ENCODE results near the gene GSTM3. TPM values are rescaled to one million over a fixed set of nuclear protein-coding genes. Genes with fewer than 3 reads are reported as not detected.

Gene GSTM3
- total and polyA plus RNA-seq, 5 experiments from 2014 or later = 10.7 to 96.3 (median 60.0) TPM

DNA sequence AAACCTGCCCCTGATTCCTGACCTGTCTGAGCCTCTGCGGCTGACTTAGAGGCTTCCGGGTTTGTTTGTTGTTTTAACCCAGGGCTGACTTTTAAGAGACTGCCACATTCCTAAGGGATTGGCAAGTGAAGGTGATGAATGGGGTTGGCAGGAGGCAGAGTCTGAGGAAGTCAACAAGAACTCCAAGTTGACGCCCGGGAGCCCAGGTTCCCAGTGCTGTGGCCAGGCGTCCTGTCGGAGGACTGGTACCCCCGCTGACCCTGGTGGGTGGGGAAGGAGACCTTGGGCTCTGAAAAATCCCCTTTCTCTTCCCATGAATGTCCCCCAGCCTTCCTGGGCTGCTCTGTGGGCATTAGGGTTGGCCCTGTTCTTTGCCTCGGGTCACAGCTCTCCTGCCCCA is 42.6 kb upstream of the GSTM3 start:
- peaks cover 0 to 11% (median 0%) of the 10 kb centered on the region in 9 donors for H3K9me3 Mint-ChIP-seq
- no peak for ATAC-seq
- peaks cover 0 to 8% (median 0%) of the 10 kb centered on the region in 3 donors for H3K36me3 Mint-ChIP-seq
- POLR2A ChIA-PET = no interaction called here
- H3K4me3 Mint-ChIP-seq = no peak overlapping the region
- H3K4me1 Mint-ChIP-seq = peaks cover 4 to 6% (median 5%) of the 10 kb centered on the region in 4 donors
- DNase-seq = no peak
- no peaks in the 10 kb centered on the region for H3K27me3 Mint-ChIP-seq
- no peak overlapping the region for H3K27ac Mint-ChIP-seq

DNA sequence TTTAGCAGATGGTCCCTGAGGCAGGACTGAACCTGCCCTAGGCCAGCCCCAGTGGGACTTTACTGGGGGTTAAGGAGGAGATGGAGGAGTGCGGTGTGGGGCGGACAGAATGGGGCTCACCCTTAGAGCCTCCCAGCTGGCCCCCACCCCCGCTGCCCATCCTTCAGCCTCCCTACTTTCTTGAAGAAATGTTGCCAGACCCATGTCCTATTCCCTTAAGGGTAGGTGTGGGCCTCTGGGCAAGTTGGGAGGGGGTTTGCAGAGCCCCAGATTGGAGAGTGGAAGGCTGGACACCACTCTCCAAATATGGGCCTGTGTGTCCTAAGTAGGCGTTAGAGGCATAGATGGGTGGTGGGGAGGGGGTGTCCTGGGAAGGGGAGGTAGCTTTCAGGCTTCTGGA is 42.1 kb upstream of the GSTM3 start:
- ATAC-seq (no peak), DNase-seq (no peak)
- Mint-ChIP-seq H3K9me3 (peaks cover 0 to 11% (median 0%) of the 10 kb centered on the region in 9 donors), H3K27ac (no peak overlapping the region), H3K4me1 (peaks cover 4 to 6% (median 5%) of the 10 kb centered on the region in 4 donors), H3K36me3 (peaks cover 0 to 8% (median 0%) of the 10 kb centered on the region in 3 donors), H3K27me3 (no peaks in the 10 kb centered on the region), H3K4me3 (no peak overlapping the region)
- POLR2A ChIA-PET = no interaction called here

DNA sequence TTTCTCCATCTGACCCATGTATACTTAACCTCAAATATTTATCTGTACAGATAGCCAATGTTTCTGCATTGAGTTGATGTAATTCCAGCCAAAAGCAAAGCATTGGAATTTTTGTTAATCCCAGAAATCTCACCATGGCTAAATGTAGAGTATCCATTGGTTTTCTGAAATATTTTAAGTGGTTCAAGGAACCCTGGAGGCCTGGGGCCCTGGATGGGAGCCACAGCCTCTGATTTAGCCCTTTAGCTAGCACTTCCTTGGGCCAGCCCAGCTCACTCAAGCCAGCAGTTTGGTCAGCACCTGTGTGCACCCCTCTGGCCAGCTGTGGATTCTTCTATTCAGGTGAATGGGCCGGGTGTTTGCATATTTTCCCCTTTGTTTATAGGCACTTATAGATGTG is 41.7 kb upstream of the GSTM3 start:
- Mint-ChIP-seq H3K4me3 (no peak overlapping the region), H3K27me3 (no peaks in the 10 kb centered on the region), H3K9me3 (peaks cover 0 to 11% (median 0%) of the 10 kb centered on the region in 9 donors), H3K36me3 (peaks cover 0 to 8% (median 0%) of the 10 kb centered on the region in 3 donors), H3K4me1 (peaks cover 4 to 7% (median 6%) of the 10 kb centered on the region in 4 donors), H3K27ac (no peak overlapping the region)
- no peak for DNase-seq
- POLR2A ChIA-PET = no interaction called here
- no peak for ATAC-seq

DNA sequence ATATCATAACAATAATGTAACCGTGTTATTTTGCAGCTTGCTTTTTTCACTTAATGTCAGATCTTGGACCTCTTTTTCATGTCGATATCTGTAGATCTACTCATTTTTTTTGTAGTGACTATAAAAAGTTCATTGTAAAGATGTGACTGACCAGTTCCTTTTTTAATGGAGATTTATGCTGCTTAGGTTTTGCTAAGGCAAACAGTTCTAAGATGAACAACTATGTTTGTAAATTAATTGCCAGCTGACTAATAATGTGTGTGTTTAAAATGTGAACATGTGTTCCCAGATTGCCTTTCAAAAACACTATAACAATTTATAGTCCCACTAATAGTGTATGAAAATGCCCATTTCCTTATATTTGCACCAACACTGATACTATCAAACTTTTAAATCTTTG is 41.0 kb upstream of the GSTM3 start:
- Mint-ChIP-seq H3K27me3 (no peaks in the 10 kb centered on the region), H3K4me3 (no peak overlapping the region), H3K27ac (no peak overlapping the region), H3K9me3 (peaks cover 0 to 11% (median 0%) of the 10 kb centered on the region in 9 donors), H3K4me1 (peaks cover 5 to 11% (median 8%) of the 10 kb centered on the region in 4 donors), H3K36me3 (peaks cover 0 to 8% (median 0%) of the 10 kb centered on the region in 3 donors)
- DNase-seq (no peak), ATAC-seq (no peak)
- POLR2A ChIA-PET = interaction anchor here (1.1 kb wide), 1 partner anchor 203 kb away, joined by 3 read pairs; the partner anchor contains the start of gene AHCYL1

DNA sequence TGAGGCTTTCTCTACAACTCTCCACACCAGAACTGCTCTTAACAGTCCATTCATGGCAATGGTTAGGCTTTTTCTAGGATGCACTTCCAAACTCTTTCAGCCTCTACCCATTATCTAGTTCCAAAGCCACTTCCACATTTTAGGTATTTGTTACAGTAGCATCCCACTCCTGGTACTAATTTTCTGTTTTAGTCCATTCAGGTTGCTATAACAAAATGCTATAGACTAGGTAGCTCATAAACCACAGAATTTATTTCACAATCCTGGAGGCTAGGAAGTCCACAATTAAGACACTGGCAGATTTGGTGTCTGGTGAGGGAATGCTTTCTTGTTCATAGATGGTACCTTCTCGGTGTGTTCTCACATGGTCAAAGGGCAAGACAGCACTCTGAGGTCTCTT is 40.1 kb upstream of the GSTM3 start:
- DNase-seq (no peak), ATAC-seq (no peak)
- no peak overlapping the region for H3K27ac Mint-ChIP-seq
- POLR2A ChIA-PET = interaction anchor here (1.1 kb wide), 1 partner anchor 204 kb away, joined by 3 read pairs; the partner anchor contains the start of gene AHCYL1
- peaks cover 0 to 1% (median 0%) of the 10 kb centered on the region in 5 donors for H3K27me3 Mint-ChIP-seq
- no peak overlapping the region for H3K4me3 Mint-ChIP-seq
- peaks cover 2 to 12% (median 7%) of the 10 kb centered on the region in 4 donors for H3K4me1 Mint-ChIP-seq
- H3K9me3 Mint-ChIP-seq = peaks cover 0 to 11% (median 0%) of the 10 kb centered on the region in 9 donors
- H3K36me3 Mint-ChIP-seq = peaks cover 0 to 8% (median 0%) of the 10 kb centered on the region in 3 donors

DNA sequence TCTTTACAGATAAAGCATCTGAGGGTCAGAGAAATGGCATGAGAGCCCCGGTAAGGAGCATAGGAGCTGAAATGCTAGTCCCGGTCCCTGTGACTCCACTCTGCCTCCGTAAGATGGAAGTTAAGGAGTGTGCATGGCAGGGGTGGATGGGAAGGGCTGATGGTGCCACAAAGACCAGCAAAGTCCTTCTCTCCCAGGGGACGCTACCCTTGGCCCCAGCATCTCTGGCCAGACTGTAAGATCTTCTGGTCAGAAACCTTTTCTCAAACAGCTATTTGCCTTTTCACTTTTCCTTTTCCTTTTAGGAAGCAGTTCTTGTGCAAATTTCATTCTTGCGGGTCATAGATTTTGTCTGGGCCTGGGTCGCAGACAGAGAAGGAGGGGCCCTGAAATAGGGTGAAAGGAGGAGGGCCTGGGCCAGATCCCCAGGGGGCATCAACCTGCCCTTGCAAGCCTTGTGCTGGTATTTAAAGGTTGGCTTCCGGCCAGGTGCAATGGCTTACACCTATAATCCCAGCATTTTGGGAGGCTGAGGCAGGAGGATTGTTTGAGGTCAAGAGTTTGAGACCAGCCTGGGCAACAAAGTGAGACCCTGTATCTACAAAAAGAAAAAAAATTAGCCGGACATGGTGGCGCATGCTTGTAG is 37.3 kb upstream of the GSTM3 start:
- peak in 1 of 10 donors; percentile 55 for DNase-seq
- no peak for ATAC-seq
- POLR2A ChIA-PET = interaction anchor here (1.6 to 2.9 kb wide), 3 partner anchors 12 to 232 kb away, joined by 4 to 32 read pairs (median 11); partner anchors contain the start of gene AHCYL1
- H3K27me3 Mint-ChIP-seq = peaks cover 0 to 14% (median 0%) of the 10 kb centered on the region in 5 donors
- H3K27ac Mint-ChIP-seq = peak overlapping the region in 1 of 10 donors; percentile 46
- peaks cover 0 to 8% (median 0%) of the 10 kb centered on the region in 3 donors for H3K36me3 Mint-ChIP-seq
- peaks cover 0 to 11% (median 0%) of the 10 kb centered on the region in 9 donors for H3K9me3 Mint-ChIP-seq
- H3K4me3 Mint-ChIP-seq = no peak overlapping the region
- peaks cover 4 to 14% (median 8%) of the 10 kb centered on the region in 4 donors for H3K4me1 Mint-ChIP-seq

DNA sequence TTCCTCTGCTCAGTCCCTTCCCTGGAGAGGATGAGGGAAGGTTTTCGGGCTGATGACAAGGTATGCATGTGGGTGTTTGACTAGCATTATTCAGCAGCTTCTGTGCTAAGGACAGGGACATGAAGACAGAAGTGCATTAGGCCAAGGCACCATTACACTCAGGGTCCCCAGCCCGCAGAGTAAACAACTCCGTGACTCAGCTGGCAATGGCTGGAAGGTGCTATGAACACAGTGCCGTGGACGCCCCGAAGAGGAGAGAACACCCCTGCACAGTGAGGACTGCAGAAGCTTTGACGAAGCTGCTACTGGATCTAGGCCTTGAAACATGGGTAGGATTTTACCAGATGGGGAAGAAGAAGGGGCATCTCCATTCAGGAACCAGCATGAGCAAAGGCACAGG is 36.6 kb upstream of the GSTM3 start:
- Mint-ChIP-seq H3K27ac (peak overlapping the region in 2 of 10 donors; percentile 35 to 41), H3K9me3 (peaks cover 0 to 11% (median 0%) of the 10 kb centered on the region in 9 donors), H3K4me1 (peaks cover 4 to 14% (median 8%) of the 10 kb centered on the region in 4 donors), H3K36me3 (peaks cover 0 to 8% (median 0%) of the 10 kb centered on the region in 3 donors), H3K4me3 (no peak overlapping the region), H3K27me3 (peaks cover 0 to 14% (median 0%) of the 10 kb centered on the region in 5 donors)
- POLR2A ChIA-PET = interaction anchor here (0.8 to 2.9 kb wide), 5 partner anchors 13 to 232 kb away, joined by 3 to 32 read pairs (median 4); partner anchors contain the start of gene AHCYL1
- DNase-seq = no peak
- ATAC-seq = no peak

DNA sequence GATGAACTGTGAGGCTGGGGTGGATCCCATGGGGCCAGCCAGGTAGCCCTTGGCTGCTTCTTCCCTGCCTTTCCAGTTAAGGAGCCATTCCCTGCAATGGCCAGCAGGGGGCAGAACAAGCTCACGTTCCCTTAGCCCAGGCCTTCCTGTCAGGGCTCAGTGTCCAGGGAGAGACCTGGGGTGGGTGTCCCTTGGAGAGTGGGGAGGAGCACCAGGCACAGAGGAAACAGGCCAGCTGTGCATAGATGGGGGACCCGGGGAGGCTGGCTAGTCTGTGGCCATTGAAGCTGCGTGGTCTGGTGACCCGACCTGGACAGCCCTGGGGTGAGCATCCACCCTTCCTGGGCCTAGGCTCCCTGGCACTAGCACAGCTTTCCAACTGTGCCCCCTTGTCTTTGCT is 36.1 kb upstream of the GSTM3 start:
- peak; percentile 74 to 83 for ATAC-seq
- Mint-ChIP-seq H3K4me3 (no peak overlapping the region), H3K9me3 (peaks cover 0 to 11% (median 0%) of the 10 kb centered on the region in 9 donors), H3K27me3 (peaks cover 0 to 14% (median 0%) of the 10 kb centered on the region in 5 donors), H3K36me3 (peaks cover 0 to 8% (median 0%) of the 10 kb centered on the region in 3 donors), H3K27ac (peak overlapping the region in 4 of 10 donors; percentile 34 to 87 (median 54)), H3K4me1 (peaks cover 4 to 17% (median 8%) of the 10 kb centered on the region in 4 donors)
- DNase-seq = peak; percentile 59 to 86 (median 73)
- POLR2A ChIA-PET = interaction anchor here (0.7 to 2.9 kb wide), 7 partner anchors 13 to 231 kb away, joined by 3 to 32 read pairs (median 3); partner anchors contain the start of gene AHCYL1

DNA sequence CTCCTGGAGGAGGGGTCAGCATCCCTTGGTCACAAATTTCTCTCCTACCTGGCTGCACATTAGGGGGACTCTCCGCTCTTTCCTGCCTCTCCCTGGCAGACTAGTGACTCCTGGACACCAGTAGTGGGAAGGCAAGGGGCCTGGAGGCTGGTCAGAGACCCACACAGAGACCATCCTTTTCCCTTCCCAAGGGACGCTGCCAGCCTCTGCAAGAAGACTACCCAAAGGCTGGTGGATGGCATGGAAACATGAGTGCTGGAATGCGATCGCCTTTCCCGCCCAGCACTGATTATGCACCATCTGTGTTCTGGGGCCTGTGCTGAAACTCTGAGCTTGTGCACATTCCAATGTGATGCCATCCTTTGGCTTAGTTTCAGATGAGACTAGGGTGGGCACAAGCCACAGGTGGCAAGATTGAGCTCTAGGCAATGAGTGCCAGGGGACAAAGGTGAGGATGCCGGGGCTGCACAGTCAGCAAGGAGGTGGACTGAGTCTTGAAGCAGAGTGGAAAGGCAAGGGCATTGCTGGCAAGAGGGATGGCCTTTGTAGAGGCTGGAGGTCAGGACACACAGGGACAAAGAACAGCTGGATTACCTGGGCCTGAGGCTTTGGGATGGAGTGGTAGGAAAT is 35.5 kb upstream of the GSTM3 start:
- peak in 2 of 10 donors; percentile 28 to 32 for DNase-seq
- Mint-ChIP-seq H3K27me3 (peaks cover 0 to 14% (median 0%) of the 10 kb centered on the region in 5 donors), H3K4me3 (no peak overlapping the region), H3K36me3 (peaks cover 0 to 8% (median 0%) of the 10 kb centered on the region in 3 donors), H3K9me3 (peaks cover 0 to 10% (median 0%) of the 10 kb centered on the region in 9 donors), H3K4me1 (peaks cover 4 to 17% (median 8%) of the 10 kb centered on the region in 4 donors), H3K27ac (peak overlapping the region in 2 of 10 donors; percentile 67 to 87)
- ATAC-seq = no peak
- POLR2A ChIA-PET = interaction anchor here (0.7 to 2.9 kb wide), 6 partner anchors 14 to 230 kb away, joined by 3 to 32 read pairs (median 4); partner anchors contain the start of gene AHCYL1

DNA sequence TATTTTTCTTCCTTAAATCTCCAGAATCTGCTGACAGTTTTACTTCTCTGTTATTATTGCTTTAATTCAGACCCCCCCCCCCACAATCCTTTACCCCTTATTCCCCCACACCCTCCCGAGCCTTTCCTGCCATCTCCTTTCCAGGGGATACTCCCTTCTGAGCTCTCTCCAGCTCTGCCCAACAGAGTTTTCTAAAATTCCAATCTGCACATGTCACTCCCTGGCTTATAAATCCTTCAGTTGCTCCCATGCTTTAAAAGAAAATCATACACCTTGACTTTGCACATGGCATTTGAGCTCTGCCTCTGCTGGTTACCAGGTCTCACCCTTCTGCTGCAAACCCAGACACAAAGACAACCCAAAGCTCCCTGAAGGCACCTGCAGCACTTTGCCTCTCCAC is 34.6 kb upstream of the GSTM3 start:
- Mint-ChIP-seq H3K9me3 (peaks cover 0 to 1% (median 0%) of the 10 kb centered on the region in 9 donors), H3K4me1 (peaks cover 4 to 17% (median 8%) of the 10 kb centered on the region in 4 donors), H3K27ac (peak overlapping the region in 2 of 10 donors; percentile 22 to 87), H3K27me3 (peaks cover 0 to 14% (median 0%) of the 10 kb centered on the region in 5 donors), H3K4me3 (no peak overlapping the region), H3K36me3 (peaks cover 0 to under 1% (median 0%) of the 10 kb centered on the region in 3 donors)
- ATAC-seq (no peak), DNase-seq (no peak)
- POLR2A ChIA-PET = interaction anchor here (0.6 to 3.1 kb wide), 5 partner anchors 53 to 229 kb away, joined by 3 to 18 read pairs (median 5); partner anchors contain the start of gene AHCYL1

DNA sequence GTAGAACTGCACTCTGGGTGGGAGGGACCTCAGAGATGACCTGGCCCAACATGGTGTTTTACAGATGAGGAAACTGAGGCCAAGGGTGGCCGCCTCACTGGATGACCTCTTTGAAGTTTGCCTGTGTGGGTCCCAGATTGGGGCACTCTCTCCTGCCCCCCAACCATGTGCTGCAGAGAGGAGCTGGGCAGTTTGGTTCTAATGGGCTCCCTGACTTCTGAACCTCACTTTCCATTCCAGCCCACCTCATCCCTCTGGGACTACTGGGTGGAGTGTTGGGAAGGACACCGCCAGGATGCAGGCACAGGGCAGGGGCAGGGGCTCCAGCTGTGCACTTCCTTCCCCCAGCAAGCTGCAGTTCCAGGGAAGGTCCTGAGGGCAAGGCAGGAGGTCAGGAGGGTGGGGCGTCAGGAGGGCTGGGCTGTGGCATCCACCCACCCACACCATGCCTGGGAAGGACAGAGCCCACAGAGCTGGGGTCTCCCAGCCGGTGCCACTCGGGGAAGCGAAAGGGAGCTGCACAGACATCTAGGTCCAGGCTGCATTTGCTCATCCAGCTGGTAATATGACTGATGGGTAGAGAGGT is 33.2 kb upstream of the GSTM3 start:
- H3K4me1 Mint-ChIP-seq = peaks cover 4 to 17% (median 8%) of the 10 kb centered on the region in 4 donors
- POLR2A ChIA-PET = interaction anchor here (0.9 to 3.1 kb wide), 8 partner anchors 119 to 227 kb away, joined by 3 to 18 read pairs (median 4); partner anchors contain the start of genes AHCYL1, GNAI3 and GSTM4
- peaks cover 0 to 23% (median 1%) of the 10 kb centered on the region in 5 donors for H3K27me3 Mint-ChIP-seq
- H3K4me3 Mint-ChIP-seq = no peak overlapping the region
- no peaks in the 10 kb centered on the region for H3K9me3 Mint-ChIP-seq
- peak overlapping the region in 2 of 10 donors; percentile 16 to 46 for H3K27ac Mint-ChIP-seq
- DNase-seq (peak in 1 of 10 donors; percentile 60), ATAC-seq (no peak)
- no peaks in the 10 kb centered on the region for H3K36me3 Mint-ChIP-seq
